Erythroblast (primary cell): ENCODE data around the gene CLCNKB.

Experiments used
- GATA1 ChIP-seq: IDR thresholded peaks from 2 replicates; pipeline ENCODE4 v1.6.1; 2011; ENCODE audit warnings: low read depth, mild to moderate bottlenecking, control low read depth, low read length, moderate library complexity
- POLR2A ChIP-seq: IDR thresholded peaks from 2 replicates; pipeline ENCODE4 v1.6.1; 2011; ENCODE audit warnings: mild to moderate bottlenecking, low read length

DNA sequence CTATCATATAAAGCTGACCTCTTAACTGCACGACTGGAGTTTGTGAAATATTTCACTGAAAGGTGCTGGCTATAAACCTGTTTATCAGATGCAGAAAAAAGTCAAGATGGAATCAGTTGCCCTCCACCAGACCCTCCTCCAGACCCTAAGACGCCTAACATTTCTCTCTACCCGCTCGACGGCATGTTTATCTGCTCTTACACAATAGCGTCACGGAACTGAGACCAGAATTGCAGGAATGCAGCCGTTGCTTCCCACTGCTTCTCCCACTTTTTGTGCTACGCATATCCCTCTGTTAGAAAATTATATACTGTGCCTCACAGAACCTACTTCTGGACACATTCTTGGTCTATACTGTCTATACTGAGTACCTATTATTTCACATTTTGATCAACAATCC is 58.0 kb downstream of the CLCNKB start:
- TF ChIP-seq POLR2A (no peak), GATA1 (no peak)
